SK-N-SH (cell line): ENCODE data around the gene UBR7. TPM values are rescaled to one million over a fixed set of nuclear protein-coding genes. Genes with fewer than 3 reads are reported as not detected.
A peak's percentile ranks its signal among the peaks of the same experiment; 100 is the strongest.

Experiments
- CTCF ChIA-PET: fragments of 300-600, 350-600 bp; formaldehyde crosslinking; extraction: SDS; loops from one replicate; lab custom pipeline; 2021; lab: Yijun Ruan, JAX
- POLR2A ChIA-PET: fragments of 350-600 bp; sonication (Branson Sonifier 250); formaldehyde crosslinking; extraction: SDS; loops from one replicate; lab custom pipeline; 2020; ENCODE audit warnings: antibody characterized with exemption, inconsistent platforms; lab: Yijun Ruan, JAX
- DNase-seq: peaks from one replicate; pipeline ENCODE4 v3.0.0; 2012
- H2AFZ ChIP-seq: fragments of 200-600 bp; sonication (generic); 2 replicates; pipeline ENCODE4 v1.8.1; 2016; ENCODE audit warnings: antibody characterized with exemption, mild to moderate bottlenecking, low read depth
- H3F3A ChIP-seq: fragments of 200-600 bp; sonication (generic); replicated peaks from 2 replicates; pipeline ENCODE3; 2016; ENCODE audit warnings: antibody characterized with exemption, mild to moderate bottlenecking; ENCODE audit not compliant: insufficient read depth
- H3K27ac ChIP-seq, 2 experiments: fragments of 200-500 bp in 1 of 2; fragments of 200-600 bp in 1 of 2; sonication (Bioruptor generic) in 1 of 2; sonication (generic), shearing (Covaris generic) in 1 of 2; 2 replicates each; pipeline versions ENCODE4 v1.5.1 to v1.6.1; 2014 to 2016; ENCODE audit warnings: low read depth in 2 of 2, inconsistent platforms in 1 of 2, low read length in 1 of 2, mild to moderate bottlenecking in 1 of 2, mixed read lengths in 1 of 2
- H3K27me3 ChIP-seq: fragments of 200-600 bp; sonication (generic), shearing (Covaris generic); 2 replicates; pipeline ENCODE4 v1.6.1; 2016; ENCODE audit warnings: mixed run types; ENCODE audit not compliant: insufficient read depth
- H3K36me3 ChIP-seq, 2 experiments: fragments of 200-500 bp in 1 of 2; fragments of 200-600 bp in 1 of 2; sonication (Bioruptor generic) in 1 of 2; sonication (generic) in 1 of 2; replicated peaks in 1 of 2; 2 replicates each; pipeline versions ENCODE3 to v1.5.1; 2014 to 2016; ENCODE audit warnings: low read length in 1 of 2, mild to moderate bottlenecking in 1 of 2; ENCODE audit not compliant: insufficient read depth in 2 of 2, control insufficient read depth in 1 of 2
- H3K4me1 ChIP-seq, 2 experiments: fragments of 200-500 bp in 1 of 2; fragments of 200-600 bp in 1 of 2; sonication (Bioruptor generic) in 1 of 2; sonication (generic), shearing (Covaris generic) in 1 of 2; 2 replicates each; pipeline versions ENCODE4 v1.5.1 to v1.6.1; 2014 to 2016; ENCODE audit warnings: low read depth in 1 of 2, low read length in 1 of 2, mixed run types in 1 of 2; ENCODE audit not compliant: insufficient read depth in 2 of 2, control insufficient read depth in 1 of 2
- H3K4me2 ChIP-seq: fragments of 200-600 bp; sonication (generic), shearing (Covaris generic); 2 replicates; pipeline ENCODE4 v1.6.1; 2017; ENCODE audit warnings: mixed run types
- H3K4me3 ChIP-seq, 2 experiments: fragments of 200-500 bp in 1 of 2; fragments of 200-600 bp in 1 of 2; sonication (Bioruptor generic) in 1 of 2; sonication (generic), shearing (Covaris generic) in 1 of 2; 2 replicates each; pipeline versions ENCODE4 v1.5.1 to v1.8.1; 2014 to 2016; ENCODE audit warnings: low read depth in 2 of 2, inconsistent platforms in 1 of 2, low read length in 1 of 2, mild to moderate bottlenecking in 1 of 2, mixed read lengths in 1 of 2, moderate library complexity in 1 of 2
- H3K79me2 ChIP-seq: fragments of 200-600 bp; sonication (generic); 2 replicates; pipeline ENCODE4 v1.8.1; 2017; ENCODE audit warnings: mild to moderate bottlenecking; ENCODE audit not compliant: insufficient read depth
- H3K9ac ChIP-seq: fragments of 200-600 bp; sonication (generic); 2 replicates; pipeline ENCODE4 v1.6.1; 2017; ENCODE audit warnings: mixed run types
- H3K9me2 ChIP-seq: fragments of 200-600 bp; sonication (generic); 2 replicates; pipeline ENCODE4 v1.6.1; 2017; ENCODE audit warnings: mixed run types
- H3K9me3 ChIP-seq: fragments of 200-600 bp; sonication (generic); 2 replicates; pipeline ENCODE4 v1.6.1; 2017; ENCODE audit warnings: mixed run types, mild to moderate bottlenecking, moderate library complexity
- H4K20me1 ChIP-seq: fragments of 200-600 bp; sonication (generic); 2 replicates; pipeline ENCODE4 v1.6.1; 2017; ENCODE audit warnings: mild to moderate bottlenecking, mixed run types; ENCODE audit not compliant: insufficient read depth
- CHD2 ChIP-seq: fragments of 150-350 bp; IDR thresholded peaks from 2 replicates; pipeline ENCODE4 v1.6.1; 2018; ENCODE audit warnings: low read length; ENCODE audit not compliant: partially characterized antibody
- CTCF ChIP-seq: fragments of 200-600 bp; sonication (generic); IDR thresholded peaks from 2 replicates; pipeline ENCODE4 v1.6.1; 2017; ENCODE audit warnings: antibody characterized with exemption, mild to moderate bottlenecking, moderate library complexity
- ELF1 ChIP-seq: IDR thresholded peaks from 2 replicates; pipeline ENCODE4 v1.4.0; 2012
- EP300 ChIP-seq, 2 experiments: IDR thresholded peaks; 2 replicates each; pipeline versions ENCODE4 v1.4.0 to v1.6.1; 2012; ENCODE audit warnings: borderline replicate concordance in 1 of 2, low read depth in 1 of 2, low read length in 1 of 2
- EZH2phosphoT487 ChIP-seq: fragments of 200-600 bp; sonication (generic); IDR thresholded peaks from 2 replicates; pipeline ENCODE4 v1.6.1; 2017; ENCODE audit warnings: low read depth, mixed run types, mild to moderate bottlenecking, antibody characterized with exemption, moderate library complexity, borderline replicate concordance
- FOXJ3 ChIP-seq: sonication (generic); formaldehyde crosslinking; IDR thresholded peaks from 2 replicates; pipeline ENCODE4 v1.5.1; 2020; ENCODE audit warnings: mild to moderate bottlenecking, missing genetic modification reagents
- FOXM1 ChIP-seq: IDR thresholded peaks from 2 replicates; pipeline ENCODE4 v1.4.0; 2012; ENCODE audit warnings: low read depth, mild to moderate bottlenecking
- GABPA ChIP-seq: IDR thresholded peaks from 2 replicates; pipeline ENCODE4 v1.4.0; 2012; ENCODE audit warnings: low read depth, mild to moderate bottlenecking
- GATA2 ChIP-seq: sonication (generic); formaldehyde crosslinking; IDR thresholded peaks from 2 replicates; pipeline ENCODE4 v1.5.0; 2020; ENCODE audit warnings: mild to moderate bottlenecking, missing genetic modification reagents
- IRF3 ChIP-seq: fragments of 150-350 bp; IDR thresholded peaks from 2 replicates; pipeline ENCODE4 v1.6.1; 2016; ENCODE audit warnings: mild to moderate bottlenecking, low read depth, low read length
- MAX ChIP-seq: IDR thresholded peaks from 2 replicates; pipeline ENCODE4 v1.4.0; 2012; ENCODE audit warnings: low read depth
- MEF2A ChIP-seq: IDR thresholded peaks from 2 replicates; pipeline ENCODE4 v1.4.0; 2012; ENCODE audit warnings: low read depth, borderline replicate concordance
- NFIC ChIP-seq: IDR thresholded peaks from 2 replicates; pipeline ENCODE4 v1.4.0; 2012; ENCODE audit warnings: borderline replicate concordance
- NRF1 ChIP-seq: IDR thresholded peaks from 2 replicates; pipeline ENCODE4 v1.6.1; 2012; ENCODE audit warnings: low read depth, mild to moderate bottlenecking, low read length
- PBX3 ChIP-seq: IDR thresholded peaks from 2 replicates; pipeline ENCODE4; 2012
- POLR2AphosphoS5 ChIP-seq: IDR thresholded peaks from 2 replicates; pipeline ENCODE4 v1.6.1; 2012; ENCODE audit warnings: low read depth, low read length
- REST ChIP-seq: IDR thresholded peaks from 2 replicates; pipeline ENCODE4 v1.6.1; 2012; ENCODE audit warnings: mild to moderate bottlenecking, low read depth, low read length, moderate library complexity
- RFX5 ChIP-seq: IDR thresholded peaks from 2 replicates; pipeline ENCODE4 v1.6.1; 2012; ENCODE audit warnings: mild to moderate bottlenecking, improper control_type of control experiment, low read length
- RXRA ChIP-seq: IDR thresholded peaks from 2 replicates; pipeline ENCODE4 v1.4.0; 2012; ENCODE audit warnings: low read depth, mild to moderate bottlenecking, borderline replicate concordance
- SMC3 ChIP-seq: IDR thresholded peaks from 2 replicates; pipeline ENCODE4 v1.6.1; 2012; ENCODE audit warnings: low read depth, low read length, improper control_type of control experiment
- TAF1 ChIP-seq: IDR thresholded peaks from 2 replicates; pipeline ENCODE4 v1.6.1; 2012; ENCODE audit warnings: low read depth, mild to moderate bottlenecking, low read length, moderate library complexity, borderline replicate concordance
- TCF12 ChIP-seq: IDR thresholded peaks from 2 replicates; pipeline ENCODE4 v1.4.0; 2012
- TEAD4 ChIP-seq: IDR thresholded peaks from 2 replicates; pipeline ENCODE4 v1.4.0; 2012; ENCODE audit warnings: mild to moderate bottlenecking, borderline replicate concordance; ENCODE audit not compliant: insufficient read depth
- USF1 ChIP-seq: IDR thresholded peaks from 2 replicates; pipeline ENCODE4 v1.4.0; 2012; ENCODE audit warnings: low read depth, borderline replicate concordance
- WGBS: methylation state at CpG from one replicate; pipeline ENCODE4 v1.1.6; 2017; ENCODE audit warnings: low lambda C conversion rate; 5-methylcytosine and 5-hydroxymethylcytosine counted together
- polyA plus RNA-seq, 3 experiments: library from polyadenylated mRNA; depleted of rRNA; stranded (reverse); fragments of >200 nt; gene quantifications; 2 replicates each; pipeline ENCODE4 v1.2.3, GENCODE V29; 2012

The UBR7 gene
- polyA plus RNA-seq, 1 of the 3 experiments (the other 2 are of a cell fraction), result 28.2 TPM

- WGBS, result 11% methylated on average over 38 of the region's 39 CpGs
- H3K79me2 ChIP-seq, result no peaks in the 10 kb centered on the region
- no peaks in the 10 kb centered on the region for H3F3A ChIP-seq
- H3K27ac ChIP-seq, result peak overlapping the region; percentile 49 to 79
- POLR2A ChIA-PET, result interaction anchor here (0.9 to 1.6 kb wide), 3 partner anchors 25 to 306 kb away, joined by 3 to 4 read pairs (median 4); partner anchors contain the start of gene GON7
- no peaks in the 10 kb centered on the region for H3K9me2 ChIP-seq
- H2AFZ ChIP-seq, result peak overlapping the region; percentile 96
- H4K20me1 ChIP-seq, result no peaks in the 10 kb centered on the region
- no peaks in the 10 kb centered on the region for H3K9me3 ChIP-seq
- DNase-seq, result peak; percentile 95
- CTCF ChIA-PET, result interaction anchor here (0.9 to 2.7 kb wide), 8 partner anchors 10 to 305 kb away, joined by 3 to 12 read pairs (median 4); partner anchors contain the start of genes GON7 and UBR7
- H3K9ac ChIP-seq, result peak overlapping the region; percentile 40
- H3K27me3 ChIP-seq, result no peaks in the 10 kb centered on the region
- peaks cover 17 to 20% of the 10 kb centered on the region in 2 experiments for H3K36me3 ChIP-seq
- H3K4me3 ChIP-seq, result peak overlapping the region; percentile 57 to 72
- H3K4me2 ChIP-seq, result peak overlapping the region; percentile 90
- peaks cover 0 to 12% of the 10 kb centered on the region in 2 experiments; a peak in 1 of 4 replicates for H3K4me1 ChIP-seq
- TF ChIP-seq RFX5, result no peak
- TF ChIP-seq POLR2AphosphoS5, result peak; percentile 66
- no peak for TF ChIP-seq PBX3
- peak; percentile 52; the same call in 1 of the 2 replicates for TF ChIP-seq TAF1
- no peak for TF ChIP-seq EP300 (IDR thresholded peaks at IDR 0.05; ENCODE audit: borderline replicate concordance in 1 of 2, low read depth in 1 of 2, low read length in 1 of 2)
- no peak for TF ChIP-seq FOXM1
- TF ChIP-seq ELF1, result no peak
- TF ChIP-seq FOXJ3, result no peak
- TF ChIP-seq NRF1, result peak; percentile 62
- TF ChIP-seq MAX, result no peak
- no peak for TF ChIP-seq SMC3
- no peak for TF ChIP-seq IRF3
- TF ChIP-seq TEAD4, result no peak
- TF ChIP-seq EZH2phosphoT487, result no peak
- TF ChIP-seq GATA2 (CRISPR knock-in tag), result no peak
- no peak for TF ChIP-seq MEF2A
- TF ChIP-seq TCF12, result no peak
- no peak for TF ChIP-seq GABPA
- peak; percentile 49 for TF ChIP-seq CHD2
- peak; percentile 88 for TF ChIP-seq USF1
- no peak for TF ChIP-seq REST
- no peak for TF ChIP-seq RXRA
- TF ChIP-seq NFIC, result no peak
- TF ChIP-seq CTCF, result no peak
These were observed 24.3 kb downstream of the UBR7 start for GRCh38 chr14:93231129-93231979.
